Parathyroid adenoma (tissue), 2 donors: ENCODE results near the gene S100A16.
A peak's percentile ranks its signal among the peaks of the same experiment; 100 is the strongest.
"Not testable (repeated sequence)": the region's sequence is repeated elsewhere in the genome, so short reads cannot be mapped to it uniquely, and the experiment has no call there.

Experiments used
- H2AFZ ChIP-seq: fragments of 300-600 bp; sonication (generic); one replicate; pipeline ENCODE4 v1.7.0; 2017; ENCODE audit warnings: antibody characterized with exemption, mild to moderate bottlenecking
- H3K27ac ChIP-seq: fragments of 300-600 bp; sonication (generic); one replicate; pipeline ENCODE4 v1.7.0; 2017
- H3K27me3 ChIP-seq: fragments of 300-600 bp; sonication (generic); one replicate; pipeline ENCODE4 v1.7.0; 2017; ENCODE audit warnings: low read length; ENCODE audit not compliant: control insufficient read depth, insufficient read depth
- H3K36me3 ChIP-seq: fragments of 300-600 bp; sonication (generic); one replicate; pipeline ENCODE4 v1.7.0; 2017; ENCODE audit warnings: low read length; ENCODE audit not compliant: control insufficient read depth, insufficient read depth
- H3K4me1 ChIP-seq: fragments of 300-600 bp; sonication (generic); one replicate; pipeline ENCODE4 v1.7.0; 2017; ENCODE audit warnings: control low read depth
- H3K4me2 ChIP-seq: fragments of 300-600 bp; sonication (generic); one replicate; pipeline ENCODE4 v1.7.0; 2017; ENCODE audit warnings: low read length
- H3K4me3 ChIP-seq: fragments of 300-600 bp; sonication (generic); one replicate; pipeline ENCODE4 v1.7.0; 2017; ENCODE audit warnings: low read depth, low read length
- H3K79me2 ChIP-seq: fragments of 300-600 bp; sonication (generic); one replicate; pipeline ENCODE4 v1.7.0; 2017; ENCODE audit warnings: control low read depth
- H3K9ac ChIP-seq: fragments of 300-600 bp; sonication (generic); one replicate; pipeline ENCODE4 v1.7.0; 2017; ENCODE audit warnings: mild to moderate bottlenecking
- H3K9me3 ChIP-seq: fragments of 300-600 bp; sonication (generic); one replicate; pipeline ENCODE4 v1.7.0; 2017; ENCODE audit warnings: low read length; ENCODE audit not compliant: control insufficient read depth
- TF ChIP-seq, protein P1 (sequence below): fragments of 300-600 bp; sonication (generic); IDR thresholded peaks from one replicate; pipeline ENCODE4 v1.7.0; 2017; ENCODE audit warnings: antibody characterized with exemption, mild to moderate bottlenecking
- donor health status: primary hyperparathyroidism.

Gene S100A16

GRCh38 chr1:153592748-153593147 lies 20.2 kb downstream of the S100A16 start:
- no peaks in the 10 kb centered on the region for H3K36me3 ChIP-seq
- H3K27ac ChIP-seq = no peak overlapping the region

GRCh38 chr1:153588482-153588881 lies 24.5 kb downstream of the S100A16 start:
- H3K27ac ChIP-seq = peak overlapping the region; percentile 6
- TF ChIP-seq, protein P1, sequence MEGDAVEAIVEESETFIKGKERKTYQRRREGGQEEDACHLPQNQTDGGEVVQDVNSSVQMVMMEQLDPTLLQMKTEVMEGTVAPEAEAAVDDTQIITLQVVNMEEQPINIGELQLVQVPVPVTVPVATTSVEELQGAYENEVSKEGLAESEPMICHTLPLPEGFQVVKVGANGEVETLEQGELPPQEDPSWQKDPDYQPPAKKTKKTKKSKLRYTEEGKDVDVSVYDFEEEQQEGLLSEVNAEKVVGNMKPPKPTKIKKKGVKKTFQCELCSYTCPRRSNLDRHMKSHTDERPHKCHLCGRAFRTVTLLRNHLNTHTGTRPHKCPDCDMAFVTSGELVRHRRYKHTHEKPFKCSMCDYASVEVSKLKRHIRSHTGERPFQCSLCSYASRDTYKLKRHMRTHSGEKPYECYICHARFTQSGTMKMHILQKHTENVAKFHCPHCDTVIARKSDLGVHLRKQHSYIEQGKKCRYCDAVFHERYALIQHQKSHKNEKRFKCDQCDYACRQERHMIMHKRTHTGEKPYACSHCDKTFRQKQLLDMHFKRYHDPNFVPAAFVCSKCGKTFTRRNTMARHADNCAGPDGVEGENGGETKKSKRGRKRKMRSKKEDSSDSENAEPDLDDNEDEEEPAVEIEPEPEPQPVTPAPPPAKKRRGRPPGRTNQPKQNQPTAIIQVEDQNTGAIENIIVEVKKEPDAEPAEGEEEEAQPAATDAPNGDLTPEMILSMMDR = no peak
- H3K9ac ChIP-seq = no peak overlapping the region
- H3K27me3 ChIP-seq = no peaks in the 10 kb centered on the region
- H2AFZ ChIP-seq = peak overlapping the region; percentile 25
- H3K4me2 ChIP-seq = no peak overlapping the region
- no peaks in the 10 kb centered on the region for H3K36me3 ChIP-seq
- H3K79me2 ChIP-seq = no peaks in the 10 kb centered on the region
- H3K4me1 ChIP-seq = no peaks in the 10 kb centered on the region
- H3K4me3 ChIP-seq = no peak overlapping the region
- no peaks in the 10 kb centered on the region for H3K9me3 ChIP-seq

More at GRCh38 chr1:153592748-153593147, 20.2 kb downstream of the S100A16 start:
- H3K27me3 ChIP-seq = no peaks in the 10 kb centered on the region
- TF ChIP-seq, protein P1 = no peak
- H3K79me2 ChIP-seq = no peaks in the 10 kb centered on the region
- no peaks in the 10 kb centered on the region for H3K4me1 ChIP-seq
- no peak overlapping the region for H2AFZ ChIP-seq
- no peak overlapping the region for H3K4me2 ChIP-seq
- H3K9ac ChIP-seq = no peak overlapping the region
- H3K9me3 ChIP-seq = no peaks in the 10 kb centered on the region
- H3K4me3 ChIP-seq = no peak overlapping the region

- H3K36me3 ChIP-seq, H3K4me3 ChIP-seq, H3K9ac ChIP-seq, H3K4me1 ChIP-seq, H3K9me3 ChIP-seq, H3K79me2 ChIP-seq, H3K27me3 ChIP-seq, H3K4me2 ChIP-seq: not testable (repeated sequence)
- peak overlapping the region; percentile 25 for H2AFZ ChIP-seq
- H3K27ac ChIP-seq = peak overlapping the region; percentile 6
Observed at GRCh38 chr1:153588033-153588432, 24.9 kb downstream of the S100A16 start.

- Histone ChIP-seq H3K27ac (peak overlapping the region; percentile 6), H3K27me3 (no peaks in the 10 kb centered on the region), H3K36me3 (no peaks in the 10 kb centered on the region), H3K79me2 (no peaks in the 10 kb centered on the region), H3K4me2 (no peak overlapping the region), H3K9ac (no peak overlapping the region), H3K9me3 (no peaks in the 10 kb centered on the region), H2AFZ (no peak overlapping the region), H3K4me1 (no peaks in the 10 kb centered on the region), H3K4me3 (no peak overlapping the region)
- TF ChIP-seq, protein P1 = no peak
Observed at GRCh38 chr1:153587314-153587713, 25.6 kb downstream of the S100A16 start.

DNA sequence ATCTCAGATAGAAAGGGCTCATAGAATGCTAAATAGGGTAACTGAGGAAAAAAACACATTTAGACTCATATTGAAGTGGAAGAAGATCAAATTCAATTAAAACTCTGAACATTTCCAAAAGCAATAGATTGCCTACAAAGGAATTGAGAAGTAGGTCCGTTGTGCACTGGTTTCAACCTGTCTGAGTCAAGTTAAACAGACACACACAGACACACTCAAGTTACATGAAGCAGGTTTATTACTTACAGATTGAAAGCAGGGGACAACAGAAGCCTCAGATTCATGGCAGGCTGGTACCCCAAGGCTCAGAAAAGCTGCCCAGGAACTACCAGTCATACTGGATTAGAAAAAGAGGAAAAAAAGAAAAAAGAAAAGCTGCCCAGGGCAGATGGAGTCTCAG lies 26.6 kb downstream of the S100A16 start:
- Histone ChIP-seq H2AFZ (no peak overlapping the region), H3K4me1 (no peaks in the 10 kb centered on the region), H3K36me3 (no peaks in the 10 kb centered on the region), H3K4me2 (no peak overlapping the region), H3K9me3 (no peaks in the 10 kb centered on the region), H3K79me2 (no peaks in the 10 kb centered on the region), H3K27me3 (no peaks in the 10 kb centered on the region), H3K9ac (no peak overlapping the region), H3K4me3 (no peak overlapping the region), H3K27ac (no peak overlapping the region)
- TF ChIP-seq, protein P1 = no peak
